GM10266 (cell line): ENCODE results near the gene NTHL1.

ENCODE experiments used
- DNase-seq: peaks from one replicate; pipeline ENCODE4 v3.0.0; 2012; ENCODE audit errors: extremely low spot score
- CTCF ChIP-seq: IDR thresholded peaks from 2 replicates; pipeline ENCODE4 v1.5.1; 2012; ENCODE audit warnings: mild to moderate bottlenecking, low read depth; ENCODE audit not compliant: control insufficient read depth, insufficient read depth; ENCODE audit errors: missing control alignments

NTHL1 gene

GRCh38 chr16:2030036-2030435 lies 17.6 kb downstream of the NTHL1 start:
- TF ChIP-seq CTCF = no peak
- no peak for DNase-seq

- no peak for DNase-seq
- no peak for TF ChIP-seq CTCF
Observed at GRCh38 chr16:2029350-2029749, 18.3 kb downstream of the NTHL1 start.

GRCh38 chr16:2028620-2029220 lies 18.9 kb downstream of the NTHL1 start:
- TF ChIP-seq CTCF = no peak

GRCh38 chr16:2028146-2028545 lies 19.5 kb downstream of the NTHL1 start:
- DNase-seq = no peak
- no peak for TF ChIP-seq CTCF

More at GRCh38 chr16:2028620-2029220, 18.9 kb downstream of the NTHL1 start:
- DNase-seq = no peak

GRCh38 chr16:2027024-2028010 lies 20.3 kb downstream of the NTHL1 start:
- no peak for TF ChIP-seq CTCF
- DNase-seq = no peak

GRCh38 chr16:2026461-2027023 lies 21.1 kb downstream of the NTHL1 start, which contains the start of gene NHERF2:
Gene NHERF2, plus strand, starts transcription at chr16:2026902. Its CDS starts 104 bp downstream, at chr16:2027006.
- TF ChIP-seq CTCF = no peak
- DNase-seq = peak; percentile 65
